Progenitor cell of endocrine pancreas (in vitro differentiated cells): Measurements from ENCODE around the gene ZNF669. TPM values are rescaled to one million over a fixed set of nuclear protein-coding genes. Genes with fewer than 3 reads are reported as not detected.
A peak's percentile ranks its signal among the peaks of the same experiment; 100 is the strongest.

Experiments
- DNase-seq: peaks from one replicate; pipeline ENCODE4 v3.0.0; 2021; ENCODE audit warnings: low spot score; ENCODE audit not compliant: unreplicated experiment
- H3K27ac Mint-ChIP-seq: 2 replicates; pipeline ENCODE4 v1.8.0; 2021; ENCODE audit warnings: mild to moderate bottlenecking, moderate library complexity, mixed read lengths
- H3K27me3 Mint-ChIP-seq: 2 replicates; pipeline ENCODE4 v1.8.0; 2021; ENCODE audit warnings: mixed read lengths
- H3K36me3 Mint-ChIP-seq: 2 replicates; pipeline ENCODE4 v1.8.0; 2022; ENCODE audit warnings: mixed read lengths; ENCODE audit not compliant: insufficient read depth
- H3K4me1 Mint-ChIP-seq: 2 replicates; pipeline ENCODE4 v1.8.0; 2021; ENCODE audit warnings: low read depth, mixed read lengths
- H3K4me3 Mint-ChIP-seq: 2 replicates; pipeline ENCODE4 v1.8.0; 2021; ENCODE audit warnings: low read depth, mild to moderate bottlenecking, moderate library complexity, mixed read lengths
- H3K9me3 Mint-ChIP-seq: 2 replicates; pipeline ENCODE4 v1.8.0; 2021; ENCODE audit warnings: low read depth, mixed read lengths
- total RNA-seq: library from RNA; stranded (reverse); gene quantifications from 2 replicates; pipeline ENCODE4 v1.2.1, GENCODE V29; 2021
- TF ChIP-seq, protein P1 (sequence below): fragments of 200-600 bp; sonication (generic); IDR thresholded peaks from one replicate; pipeline ENCODE4 v1.5.0; 2021; ENCODE audit warnings: antibody characterized with exemption, mild to moderate bottlenecking; ENCODE audit not compliant: unreplicated experiment

The ZNF669 gene
- total RNA-seq, 1 donor from 2014 or later, result 19.7 TPM

DNA sequence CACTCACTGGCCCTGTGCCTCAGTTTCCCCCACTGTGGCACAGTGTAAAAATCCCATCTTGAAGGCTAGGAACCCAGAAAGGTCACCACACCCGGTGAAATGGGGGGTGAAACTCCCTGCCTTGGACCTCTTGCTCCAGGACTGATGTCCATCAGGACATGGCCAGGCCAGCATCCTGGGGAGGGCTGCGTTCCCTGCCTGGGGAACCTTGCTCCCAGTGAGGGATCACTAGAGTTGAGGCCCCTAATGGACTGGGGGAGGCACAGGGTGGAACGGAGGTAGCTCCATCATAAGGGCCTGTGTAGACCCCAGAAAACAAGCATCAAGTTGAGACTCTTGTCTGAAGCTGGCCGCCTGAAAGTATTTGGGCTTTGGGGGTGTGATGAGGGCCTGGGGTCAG, 15.2 kb downstream of the ZNF669 start:
- Mint-ChIP-seq H3K9me3 (peaks cover 6% of the 10 kb centered on the region), H3K4me3 (no peak overlapping the region), H3K4me1 (no peaks in the 10 kb centered on the region), H3K27me3 (no peaks in the 10 kb centered on the region), H3K36me3 (peaks cover 1% of the 10 kb centered on the region), H3K27ac (no peak overlapping the region)
- no peak for DNase-seq
- TF ChIP-seq, protein P1, sequence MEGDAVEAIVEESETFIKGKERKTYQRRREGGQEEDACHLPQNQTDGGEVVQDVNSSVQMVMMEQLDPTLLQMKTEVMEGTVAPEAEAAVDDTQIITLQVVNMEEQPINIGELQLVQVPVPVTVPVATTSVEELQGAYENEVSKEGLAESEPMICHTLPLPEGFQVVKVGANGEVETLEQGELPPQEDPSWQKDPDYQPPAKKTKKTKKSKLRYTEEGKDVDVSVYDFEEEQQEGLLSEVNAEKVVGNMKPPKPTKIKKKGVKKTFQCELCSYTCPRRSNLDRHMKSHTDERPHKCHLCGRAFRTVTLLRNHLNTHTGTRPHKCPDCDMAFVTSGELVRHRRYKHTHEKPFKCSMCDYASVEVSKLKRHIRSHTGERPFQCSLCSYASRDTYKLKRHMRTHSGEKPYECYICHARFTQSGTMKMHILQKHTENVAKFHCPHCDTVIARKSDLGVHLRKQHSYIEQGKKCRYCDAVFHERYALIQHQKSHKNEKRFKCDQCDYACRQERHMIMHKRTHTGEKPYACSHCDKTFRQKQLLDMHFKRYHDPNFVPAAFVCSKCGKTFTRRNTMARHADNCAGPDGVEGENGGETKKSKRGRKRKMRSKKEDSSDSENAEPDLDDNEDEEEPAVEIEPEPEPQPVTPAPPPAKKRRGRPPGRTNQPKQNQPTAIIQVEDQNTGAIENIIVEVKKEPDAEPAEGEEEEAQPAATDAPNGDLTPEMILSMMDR, result no peak

DNA sequence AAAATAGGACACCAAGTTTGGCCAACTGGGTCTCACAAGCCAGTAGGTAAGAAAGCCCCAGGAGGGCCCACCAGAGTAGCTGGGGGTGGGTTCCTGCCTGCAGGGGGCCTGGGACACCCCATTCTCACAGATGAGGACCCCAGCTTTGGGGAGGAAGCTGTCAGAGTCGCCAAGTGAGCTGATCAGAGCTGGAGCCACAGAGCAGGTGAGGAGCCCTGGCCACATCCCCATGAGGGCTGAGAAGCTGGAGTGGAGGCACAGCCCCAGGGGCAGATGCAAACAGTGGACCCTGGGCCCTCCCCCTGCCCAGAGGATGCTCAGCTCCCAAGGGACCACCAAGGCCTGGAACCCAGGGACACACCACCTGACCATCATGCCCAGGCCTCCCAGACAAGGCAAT, 16.9 kb downstream of the ZNF669 start:
- H3K36me3 Mint-ChIP-seq, result no peaks in the 10 kb centered on the region
- no peak for DNase-seq
- H3K4me3 Mint-ChIP-seq, result no peak overlapping the region
- H3K27me3 Mint-ChIP-seq, result no peaks in the 10 kb centered on the region
- H3K27ac Mint-ChIP-seq, result no peak overlapping the region
- peaks cover 7% of the 10 kb centered on the region for H3K9me3 Mint-ChIP-seq
- TF ChIP-seq, protein P1, result no peak
- H3K4me1 Mint-ChIP-seq, result no peaks in the 10 kb centered on the region

- Mint-ChIP-seq H3K9me3 (peaks cover 7% of the 10 kb centered on the region), H3K27ac (no peak overlapping the region), H3K36me3 (no peaks in the 10 kb centered on the region), H3K27me3 (no peaks in the 10 kb centered on the region), H3K4me3 (no peak overlapping the region), H3K4me1 (no peaks in the 10 kb centered on the region)
- TF ChIP-seq, protein P1, result no peak
- no peak for DNase-seq
Measured at GRCh38 chr1:247085310-247085709, 18.8 kb downstream of the ZNF669 start.

- Mint-ChIP-seq H3K27me3 (no peaks in the 10 kb centered on the region), H3K4me3 (no peak overlapping the region), H3K4me1 (peaks cover 1% of the 10 kb centered on the region), H3K9me3 (peaks cover 7% of the 10 kb centered on the region), H3K27ac (no peak overlapping the region), H3K36me3 (no peaks in the 10 kb centered on the region)
- TF ChIP-seq, protein P1, result no peak
- no peak for DNase-seq
Measured at GRCh38 chr1:247084771-247085170, 19.4 kb downstream of the ZNF669 start.

- no peaks in the 10 kb centered on the region for H3K27me3 Mint-ChIP-seq
- H3K4me1 Mint-ChIP-seq, result peaks cover 13% of the 10 kb centered on the region
- DNase-seq, result no peak
- TF ChIP-seq, protein P1, result peak; percentile 3
- peak overlapping the region; percentile 99 for H3K27ac Mint-ChIP-seq
- H3K36me3 Mint-ChIP-seq, result peaks cover 25% of the 10 kb centered on the region
- peak overlapping the region; percentile 92 for H3K4me3 Mint-ChIP-seq
- peaks cover 15% of the 10 kb centered on the region for H3K9me3 Mint-ChIP-seq
Measured at GRCh38 chr1:247079141-247079874, 24.8 kb downstream of the ZNF669 start.
